KG1 (cell line): ENCODE measurements around the gene SLC15A3.
A peak's percentile ranks its signal among the peaks of the same experiment; 100 is the strongest.

Source experiments
- DNase-seq: peaks from one replicate; lab custom pipeline; 2025; lab: John Stamatoyannopoulos, UW

The SLC15A3 gene

GRCh38 chr11:60951904-60952741 lies at the start of gene SLC15A3:
Gene SLC15A3 (minus strand): TSS chr11:60952176. CDS start chr11:60951551, 625 bp downstream.
- DNase-seq, result peak; percentile 44

GRCh38 chr11:61000426-61000825 lies 48.5 kb upstream of the SLC15A3 start:
- no peak for DNase-seq

GRCh38 chr11:60996381-60997138 lies 44.6 kb upstream of the SLC15A3 start:
- no peak for DNase-seq

- no peak for DNase-seq
These were observed 43.8 kb upstream of the SLC15A3 start for GRCh38 chr11:60995798-60996197.

- DNase-seq, result no peak
These were observed 42.6 kb upstream of the SLC15A3 start for GRCh38 chr11:60994541-60995080.

GRCh38 chr11:60993615-60994014 lies 41.6 kb upstream of the SLC15A3 start:
- no peak for DNase-seq

GRCh38 chr11:60992842-60993409 lies 41.0 kb upstream of the SLC15A3 start:
- DNase-seq, result no peak

GRCh38 chr11:60991457-60991856 lies 39.5 kb upstream of the SLC15A3 start:
- no peak for DNase-seq

- DNase-seq, result no peak
These were observed 37.2 kb upstream of the SLC15A3 start for GRCh38 chr11:60989093-60989650.

GRCh38 chr11:60988658-60989057 lies 36.7 kb upstream of the SLC15A3 start:
- DNase-seq, result no peak

- DNase-seq, result no peak
These were observed 35.8 kb upstream of the SLC15A3 start for GRCh38 chr11:60987577-60988277.

- no peak for DNase-seq
These were observed 34.3 kb upstream of the SLC15A3 start for GRCh38 chr11:60985991-60986915.

- DNase-seq, result no peak
These were observed 33.5 kb upstream of the SLC15A3 start for GRCh38 chr11:60985501-60985900.

GRCh38 chr11:60984636-60985035 lies 32.7 kb upstream of the SLC15A3 start:
- no peak for DNase-seq

- no peak for DNase-seq
These were observed 32.2 kb upstream of the SLC15A3 start for GRCh38 chr11:60984149-60984548.

- DNase-seq, result no peak
These were observed 30.2 kb upstream of the SLC15A3 start for GRCh38 chr11:60982184-60982583.

GRCh38 chr11:60981515-60981914 lies 29.5 kb upstream of the SLC15A3 start:
- DNase-seq, result no peak

GRCh38 chr11:60978546-60979380 lies 26.8 kb upstream of the SLC15A3 start:
- peak; percentile 11 for DNase-seq

GRCh38 chr11:60977836-60978235 lies 25.9 kb upstream of the SLC15A3 start:
- no peak for DNase-seq

- DNase-seq, result no peak
These were observed 25.2 kb upstream of the SLC15A3 start for GRCh38 chr11:60977224-60977623.
